ENCODE data around the gene RUBCN.

The RUBCN gene

GRCh38 chr3:197736491-197737318 lies at the start of gene RUBCN:
TSS of gene RUBCN (minus strand) at chr3:197736904. CDS start at chr3:197736719, 185 bp downstream.
- DNase-seq (ENCODE audit: low read depth in 2 of 3, low spot score in 2 of 3) = peak; percentile 67 to 91 (median 78)

- DNase-seq (ENCODE audit: low read depth in 2 of 3, low spot score in 2 of 3) = no peak
Measured at GRCh38 chr3:197784019-197784585, 47.4 kb upstream of the RUBCN start.

- no peak for DNase-seq (ENCODE audit: low read depth in 2 of 3, low spot score in 2 of 3)
Measured at GRCh38 chr3:197782230-197782629, 45.5 kb upstream of the RUBCN start.

- DNase-seq (ENCODE audit: low read depth in 2 of 3, low spot score in 2 of 3) = no peak
Measured at GRCh38 chr3:197775317-197775716, 38.6 kb upstream of the RUBCN start.

GRCh38 chr3:197761784-197762183 lies 25.1 kb upstream of the RUBCN start:
- DNase-seq (ENCODE audit: low read depth in 2 of 3, low spot score in 2 of 3) = no peak

GRCh38 chr3:197758512-197758911 lies 21.8 kb upstream of the RUBCN start:
- DNase-seq (ENCODE audit: low read depth in 2 of 3, low spot score in 2 of 3) = no peak

GRCh38 chr3:197756704-197757103 lies 20.0 kb upstream of the RUBCN start:
- DNase-seq (ENCODE audit: low read depth in 2 of 3, low spot score in 2 of 3) = no peak

- no peak for DNase-seq (ENCODE audit: low read depth in 2 of 3, low spot score in 2 of 3)
Measured at GRCh38 chr3:197753263-197753662, 16.6 kb upstream of the RUBCN start.

GRCh38 chr3:197752107-197752506 lies 15.4 kb upstream of the RUBCN start:
- no peak for DNase-seq (ENCODE audit: low read depth in 2 of 3, low spot score in 2 of 3)

GRCh38 chr3:197750858-197751737 lies 14.4 kb upstream of the RUBCN start:
- DNase-seq (ENCODE audit: low read depth in 2 of 3, low spot score in 2 of 3) = peak; percentile 13 to 21 (median 17)

- DNase-seq (ENCODE audit: low read depth in 2 of 3, low spot score in 2 of 3) = peak; percentile 25 to 33 (median 26)
Measured at GRCh38 chr3:197750396-197750831, 13.7 kb upstream of the RUBCN start.

GRCh38 chr3:197749601-197750395 lies 13.1 kb upstream of the RUBCN start, which contains the start of gene FYTTD1:
TSS of gene FYTTD1 (plus strand) at chr3:197749883. CDS start at chr3:197749972, 89 bp downstream.
- DNase-seq (ENCODE audit: low read depth in 2 of 3, low spot score in 2 of 3) = peak; percentile 46 to 71 (median 57)

GRCh38 chr3:197749315-197749600 lies 12.6 kb upstream of the RUBCN start:
- DNase-seq (ENCODE audit: low read depth in 2 of 3, low spot score in 2 of 3) = peak in 1 of 3 experiments; percentile 33

GRCh38 chr3:197748597-197749314 lies 12.1 kb upstream of the RUBCN start:
- no peak for DNase-seq (ENCODE audit: low read depth in 2 of 3, low spot score in 2 of 3)

GRCh38 chr3:197746801-197747237 lies 10.1 kb upstream of the RUBCN start:
- DNase-seq (ENCODE audit: low read depth in 2 of 3, low spot score in 2 of 3) = no peak

GRCh38 chr3:197746209-197746608 lies 9.5 kb upstream of the RUBCN start:
- DNase-seq (ENCODE audit: low read depth in 2 of 3, low spot score in 2 of 3) = no peak

- DNase-seq (ENCODE audit: low read depth in 2 of 3, low spot score in 2 of 3) = no peak
Measured at GRCh38 chr3:197742787-197743186, 6.1 kb upstream of the RUBCN start.

GRCh38 chr3:197737749-197738462 lies 1.2 kb upstream of the RUBCN start:
- DNase-seq (ENCODE audit: low read depth in 2 of 3, low spot score in 2 of 3) = no peak

- no peak for DNase-seq (ENCODE audit: low read depth in 2 of 3, low spot score in 2 of 3)
Measured at GRCh38 chr3:197737319-197737649, 580 bp upstream of the RUBCN start.
